Right ventricle myocardium superior (tissue), 1 donor: ENCODE measurements around the gene CXXC1. TPM values are rescaled to one million over a fixed set of nuclear protein-coding genes. Genes with fewer than 3 reads are reported as not detected.
"Not testable (repeated sequence)": the region's sequence is repeated elsewhere in the genome, so short reads cannot be mapped to it uniquely, and the experiment has no call there.

ENCODE experiments used
- ATAC-seq: fragments of 200-7000 bp; cut with Tn5 transposase; one replicate; pipeline ENCODE4 v1.9.1; 2020; ENCODE audit warnings: mild to moderate bottlenecking; ENCODE audit not compliant: poor library complexity
- DNase-seq: peaks from one replicate; pipeline ENCODE4 v3.0.0-alpha.2; 2020
- intact Hi-C: fragments of 100-400 bp; cut with DNase I; formaldehyde crosslinking; loops from one replicate; pipeline ENCODE4 v1.11.2; 2022
- long read RNA-seq: library from polyadenylated mRNA; unstranded; transcript quantifications from one replicate; pipeline ENCODE4 v2.0.0, GENCODE V29; 2021
- total RNA-seq: library from RNA; stranded (reverse); fragmentation: NEBNext Ultra II Directional; extraction: Animal tissue kit (Norgen Biotek cat#: 25700); gene quantifications from one replicate; pipeline ENCODE4 v1.2.1, GENCODE V29; 2021
- donor health status: DM: no; HTN: yes; CAD: no; lungs with severe emphysema.

CXXC1 gene
- 39.4 TPM for total RNA-seq
- long read RNA-seq, transcript CXXC1-201 (15 exons, 2,936 nt) = major isoform, 46 of 86 reads
- long read RNA-seq, transcript CXXC1-202 (15 exons, 2,280 nt) = minor isoform, 5 of 86 reads
- long read RNA-seq, partial matches to known transcripts = 6 of 86 reads
- long read RNA-seq, other reads (novel, unspliced or antisense) = 27 of 86 reads

- DNase-seq = peak; percentile 98
- intact Hi-C loops = no loop called here
- peak; percentile 96 for ATAC-seq
Observed at GRCh38 chr18:50287441-50288347, at the start of gene CXXC1. TSS of gene CXXC1 (minus strand) at chr18:50287692. CDS start at chr18:50287589, 103 bp downstream.

- ATAC-seq = no peak
- DNase-seq = no peak
- intact Hi-C loops = no loop called here
Observed at GRCh38 chr18:50334546-50335152, 47.2 kb upstream of the CXXC1 start.

GRCh38 chr18:50331691-50332090 lies 44.2 kb upstream of the CXXC1 start:
- intact Hi-C loops = no loop called here
- ATAC-seq (no peak), DNase-seq (no peak)

DNA sequence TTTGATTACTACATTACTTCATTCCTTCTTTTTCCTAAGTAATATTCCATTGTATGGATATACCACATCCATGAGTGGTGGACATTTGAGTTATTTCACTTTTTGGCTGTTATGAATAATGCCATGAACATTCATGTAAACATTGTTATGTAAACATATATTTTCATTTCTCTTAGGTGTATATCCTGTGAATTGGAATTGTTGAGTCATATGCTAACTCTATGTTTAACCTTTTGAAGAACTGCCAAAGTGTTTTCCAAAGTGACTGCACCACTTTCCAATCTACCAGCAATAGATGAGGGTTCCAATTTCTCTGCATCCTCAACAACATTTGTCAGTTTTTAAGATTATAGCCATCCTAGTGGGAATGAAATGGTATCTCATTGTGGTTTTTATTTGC lies 42.7 kb upstream of the CXXC1 start:
- intact Hi-C loops = no loop called here
- ATAC-seq = no peak

GRCh38 chr18:50327983-50328382 lies 40.5 kb upstream of the CXXC1 start:
- DNase-seq (no peak), ATAC-seq (no peak)
- intact Hi-C loops = no loop called here

More for the DNA sequence above, 42.7 kb upstream of the CXXC1 start:
- no peak for DNase-seq

GRCh38 chr18:50320719-50321118 lies 33.2 kb upstream of the CXXC1 start:
- DNase-seq (no peak), ATAC-seq (no peak)
- intact Hi-C loops = no loop called here

GRCh38 chr18:50315100-50315871 lies 27.8 kb upstream of the CXXC1 start:
- DNase-seq (no peak), ATAC-seq (no peak)
- intact Hi-C loops = no loop called here

DNA sequence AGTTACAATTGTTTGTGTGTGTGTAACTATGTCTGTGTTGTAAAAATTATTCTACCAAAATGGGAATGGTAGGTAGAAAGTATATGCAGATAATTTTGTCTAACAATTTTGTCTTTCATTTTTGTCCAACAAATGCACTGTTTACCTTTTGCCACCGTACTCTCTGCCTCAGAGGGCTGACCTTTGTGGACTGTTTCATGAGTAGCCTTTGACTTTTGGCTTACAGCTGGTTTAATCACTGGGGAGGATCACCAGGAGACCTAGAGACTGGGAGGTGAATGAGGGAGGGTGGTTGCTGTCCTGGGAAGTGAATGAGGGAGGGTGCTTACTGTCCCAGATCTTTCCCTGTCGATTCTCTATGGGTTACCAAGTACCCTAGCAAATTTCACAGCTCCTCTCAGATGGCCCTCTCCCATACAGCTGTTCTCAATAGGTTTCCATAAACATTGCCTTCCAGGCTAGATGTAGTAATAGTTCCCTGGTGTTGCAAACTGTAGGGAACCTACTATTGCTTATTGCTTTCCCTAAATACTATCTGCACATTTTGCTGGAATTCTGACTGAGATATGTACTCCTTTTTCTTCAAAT lies 26.5 kb upstream of the CXXC1 start:
- no peak for ATAC-seq
- intact Hi-C loops = no loop called here
- no peak for DNase-seq

GRCh38 chr18:50313031-50313607 lies 25.6 kb upstream of the CXXC1 start:
- intact Hi-C loops = no loop called here
- DNase-seq (no peak), ATAC-seq (no peak)

DNA sequence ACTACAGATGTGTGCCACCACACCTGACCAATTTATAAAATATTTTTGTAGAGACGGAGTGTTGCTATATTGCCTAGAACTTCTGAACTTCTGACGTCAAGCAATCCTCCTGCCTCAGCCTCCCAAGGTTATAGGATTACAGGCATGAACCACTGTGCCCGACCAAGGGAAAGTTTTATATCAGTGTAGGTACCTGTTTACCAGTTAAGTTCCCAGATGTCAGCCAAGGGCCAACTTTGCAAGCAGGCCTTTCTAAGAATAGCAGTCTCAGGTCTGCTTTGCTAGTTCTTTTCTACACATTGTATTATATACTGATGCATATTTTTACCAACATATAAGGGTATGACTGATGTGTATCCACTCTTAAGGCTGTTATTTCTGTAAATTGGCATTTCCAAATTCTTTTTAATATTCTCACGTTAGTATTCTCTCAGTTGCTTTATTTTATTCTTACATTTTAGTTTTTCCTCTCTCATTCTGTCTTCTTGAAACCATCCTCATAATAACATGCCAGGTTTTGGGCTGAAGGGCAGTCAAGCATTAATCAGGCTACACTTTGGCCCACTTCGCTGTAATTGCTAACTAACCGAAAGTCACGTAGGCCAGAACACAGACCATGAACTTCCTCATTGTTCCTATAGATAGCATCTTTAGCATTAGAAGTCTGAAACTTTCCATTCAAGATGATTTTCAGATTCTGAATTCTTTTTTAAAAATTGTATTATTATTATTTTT lies 25.0 kb upstream of the CXXC1 start:
- ATAC-seq (no peak), DNase-seq (no peak)
- intact Hi-C loops = no loop called here

- DNase-seq = no peak
- intact Hi-C loops = no loop called here
- no peak for ATAC-seq
Observed at GRCh38 chr18:50311650-50312049, 24.2 kb upstream of the CXXC1 start.

GRCh38 chr18:50310080-50310479 lies 22.6 kb upstream of the CXXC1 start:
- no peak for ATAC-seq
- no peak for DNase-seq
- intact Hi-C loops = no loop called here

GRCh38 chr18:50308851-50309250 lies 21.4 kb upstream of the CXXC1 start:
- DNase-seq, intact Hi-C loops, ATAC-seq: not testable (repeated sequence)

- peak; percentile 95 for DNase-seq
- ATAC-seq = peak; percentile 100
- intact Hi-C loops = no loop called here
Observed at GRCh38 chr18:50307738-50308470, 20.4 kb upstream of the CXXC1 start.

DNA sequence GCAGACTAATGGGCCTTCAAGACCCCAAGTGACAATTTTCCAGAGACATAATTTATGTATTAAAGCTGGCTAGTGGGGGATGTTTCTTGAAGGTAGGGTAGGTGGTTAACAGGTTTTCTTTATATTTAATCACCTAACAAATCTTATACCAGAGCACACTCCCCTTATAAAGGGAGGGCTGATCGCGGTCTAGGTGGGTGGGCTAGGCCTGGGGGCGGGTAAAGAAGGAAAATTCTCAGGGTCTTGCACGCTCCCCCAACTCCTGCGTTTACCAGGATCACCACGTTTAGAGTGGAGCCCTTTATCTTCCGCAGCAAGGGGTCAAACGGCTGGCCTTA lies 19.9 kb upstream of the CXXC1 start:
- DNase-seq (no peak), ATAC-seq (no peak)
- intact Hi-C loops = no loop called here

GRCh38 chr18:50306944-50307343 lies 19.5 kb upstream of the CXXC1 start:
- intact Hi-C loops = no loop called here
- no peak for DNase-seq

DNA sequence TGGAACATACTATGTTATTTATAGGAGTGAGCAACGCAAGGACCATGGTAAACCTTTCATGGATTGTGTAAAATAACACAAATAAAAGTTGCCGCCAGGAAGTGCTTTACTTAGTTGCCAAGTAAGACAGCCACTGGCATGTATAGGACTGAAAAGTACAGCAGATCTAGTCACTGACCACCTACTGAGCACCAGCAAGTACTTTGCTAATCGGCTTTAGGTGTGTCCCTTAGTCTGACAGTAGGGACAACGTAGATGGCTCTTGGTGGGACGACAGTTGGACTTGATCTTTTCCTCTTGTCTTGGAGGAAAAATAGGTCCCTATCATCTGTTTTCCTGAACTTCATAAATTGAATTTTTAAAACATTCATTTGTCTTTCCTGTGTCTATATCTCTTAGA lies 13.6 kb upstream of the CXXC1 start:
- ATAC-seq (no peak), DNase-seq (no peak)
- intact Hi-C loops = no loop called here

More at GRCh38 chr18:50306944-50307343, 19.5 kb upstream of the CXXC1 start:
- peak; percentile 11 for ATAC-seq
